Natural killer cell (primary cell): ENCODE measurements around the gene PDK2. TPM values are rescaled to one million over a fixed set of nuclear protein-coding genes. Genes with fewer than 3 reads are reported as not detected.

ENCODE experiments used
- ATAC-seq, 3 donors: fragments of 150-1000 bp in 2 of 3; fragments of 200-7000 bp in 1 of 3; cut with Tn5 transposase; 1 replicate in 1 of 3; 2 replicates in 2 of 3; pipeline ENCODE4 v1.10.0; 2021; ENCODE audit warnings: mild to moderate bottlenecking in 2 of 3, moderate library complexity in 2 of 3
- DNase-seq, 2 donors: peaks; one replicate each; pipeline versions ENCODE4 v3.0.0 to v3.0.0-alpha.2; 2013 to 2021; ENCODE audit warnings: mixed read lengths in 1 of 2
- H3K27ac ChIP-seq: one replicate; pipeline ENCODE4 v1.5.1; 2013; ENCODE audit warnings: mild to moderate bottlenecking, low read length
- H3K27me3 ChIP-seq: one replicate; pipeline ENCODE4 v1.6.1; 2013; ENCODE audit warnings: low read length; ENCODE audit not compliant: control insufficient read depth, insufficient read depth
- H3K36me3 ChIP-seq: one replicate; pipeline ENCODE4 v1.6.1; 2013; ENCODE audit warnings: low read length; ENCODE audit not compliant: control insufficient read depth, insufficient read depth
- H3K4me1 ChIP-seq: one replicate; pipeline ENCODE4 v1.6.1; 2013; ENCODE audit warnings: low read length; ENCODE audit not compliant: control insufficient read depth, insufficient read depth
- H3K4me3 ChIP-seq: one replicate; pipeline ENCODE4 v1.5.1; 2013; ENCODE audit warnings: low read length
- H3K9me3 ChIP-seq: one replicate; pipeline ENCODE4 v1.6.1; 2013; ENCODE audit warnings: low read length; ENCODE audit not compliant: control insufficient read depth, insufficient read depth
- H3K27ac Mint-ChIP-seq, 2 donors: one replicate each; pipeline ENCODE4 v1.8.0; 2022; ENCODE audit warnings: mild to moderate bottlenecking in 2 of 2, mixed read lengths in 2 of 2, moderate library complexity in 1 of 2
- H3K27me3 Mint-ChIP-seq, 2 donors: one replicate each; pipeline ENCODE4 v1.8.0; 2022; ENCODE audit warnings: low read depth in 2 of 2, mixed read lengths in 2 of 2
- H3K36me3 Mint-ChIP-seq: one replicate; pipeline ENCODE4 v1.8.0; 2022; ENCODE audit warnings: mixed read lengths
- H3K4me1 Mint-ChIP-seq, 2 donors: one replicate each; pipeline ENCODE4 v1.8.0; 2022; ENCODE audit warnings: mixed read lengths in 2 of 2
- H3K4me3 Mint-ChIP-seq: one replicate; pipeline ENCODE4 v1.8.0; 2022; ENCODE audit warnings: mild to moderate bottlenecking, moderate library complexity, mixed read lengths
- H3K9me3 Mint-ChIP-seq, 2 donors: one replicate each; pipeline ENCODE4 v1.8.0; 2022; ENCODE audit warnings: mixed read lengths in 2 of 2
- CTCF ChIP-seq: fragments of 200-600 bp; IDR thresholded peaks from one replicate; pipeline ENCODE4 v1.8.0; 2022; ENCODE audit warnings: antibody characterized with exemption
- WGBS: methylation state at CpG from one replicate; pipeline ENCODE4 v1.1.7; 2013; ENCODE audit warnings: missing lambda C conversion rate; ENCODE audit not compliant: insufficient coverage; 5-methylcytosine and 5-hydroxymethylcytosine counted together
- intact Hi-C: fragments of 100-400 bp; cut with micrococcal nuclease; formaldehyde crosslinking; loops from one replicate; pipeline ENCODE4 v1.14.2; 2022
- total RNA-seq, 4 donors: library from RNA; stranded (reverse); fragments of 120-200 nt in 1 of 4; gene quantifications; one replicate each; pipeline versions ENCODE4 v1.2.3 to v1.2.4, GENCODE V29; 2013 to 2022

The PDK2 gene
- total RNA-seq, 3 donors from 2014 or later (not counting 1 experiment from before 2014, with no cell fraction given): 23.2 to 32.9 (median 23.6) TPM

DNA sequence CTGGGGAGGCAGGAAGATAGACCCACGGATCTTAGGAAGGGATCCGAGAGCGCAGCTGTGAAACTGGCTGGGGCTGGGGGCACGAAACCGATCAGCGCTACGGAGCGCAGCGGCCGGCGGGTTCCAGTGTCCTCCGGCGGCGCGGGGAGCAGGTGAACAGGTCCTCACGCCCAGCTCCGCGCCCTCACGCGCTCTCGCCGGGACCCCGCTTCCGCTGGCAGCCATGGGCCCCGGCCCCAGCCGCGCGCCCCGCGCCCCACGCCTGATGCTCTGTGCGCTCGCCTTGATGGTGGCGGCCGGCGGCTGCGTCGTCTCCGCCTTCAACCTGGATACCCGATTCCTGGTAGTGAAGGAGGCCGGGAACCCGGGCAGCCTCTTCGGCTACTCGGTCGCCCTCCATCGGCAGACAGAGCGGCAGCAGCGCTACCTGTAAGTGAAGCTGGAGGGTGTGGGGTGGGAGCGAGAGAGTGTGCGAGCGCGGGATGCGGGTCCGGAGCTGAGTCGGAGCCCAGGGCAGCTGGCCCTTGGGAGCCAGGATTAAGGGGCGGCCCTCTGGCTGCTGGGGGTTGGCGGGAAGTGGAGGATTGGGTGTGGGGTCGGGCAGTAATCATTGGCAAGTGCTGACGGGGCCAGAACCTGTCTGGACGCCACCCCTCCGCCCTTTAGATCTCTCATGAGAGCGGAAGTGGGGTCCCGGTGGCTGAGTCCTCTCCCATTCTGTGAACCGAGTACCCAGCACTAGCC, 38.8 kb upstream of the PDK2 start:
- intact Hi-C loops: no loop called here
- no peaks in the 10 kb centered on the region for H3K9me3 Mint-ChIP-seq
- H3K4me3 Mint-ChIP-seq: peak overlapping the region; percentile 89
- no peak for TF ChIP-seq CTCF
- ATAC-seq: peak; percentile 41 to 68 (median 54)
- Histone ChIP-seq H3K27ac (no peak overlapping the region), H3K4me1 (peaks cover 25% of the 10 kb centered on the region), H3K27me3 (peaks cover 3% of the 10 kb centered on the region), H3K36me3 (no peaks in the 10 kb centered on the region), H3K9me3 (no peaks in the 10 kb centered on the region), H3K4me3 (peak overlapping the region; percentile 42)
- under 1% methylated on average over 64 of the region's 64 CpGs for WGBS
- H3K4me1 Mint-ChIP-seq: peaks cover 10 to 25% of the 10 kb centered on the region in 2 donors
- H3K27me3 Mint-ChIP-seq: peaks cover 28 to 32% of the 10 kb centered on the region in 2 donors
- no peaks in the 10 kb centered on the region for H3K36me3 Mint-ChIP-seq
- no peak overlapping the region for H3K27ac Mint-ChIP-seq
- peak in 1 of 2 donors; percentile 73 for DNase-seq

DNA sequence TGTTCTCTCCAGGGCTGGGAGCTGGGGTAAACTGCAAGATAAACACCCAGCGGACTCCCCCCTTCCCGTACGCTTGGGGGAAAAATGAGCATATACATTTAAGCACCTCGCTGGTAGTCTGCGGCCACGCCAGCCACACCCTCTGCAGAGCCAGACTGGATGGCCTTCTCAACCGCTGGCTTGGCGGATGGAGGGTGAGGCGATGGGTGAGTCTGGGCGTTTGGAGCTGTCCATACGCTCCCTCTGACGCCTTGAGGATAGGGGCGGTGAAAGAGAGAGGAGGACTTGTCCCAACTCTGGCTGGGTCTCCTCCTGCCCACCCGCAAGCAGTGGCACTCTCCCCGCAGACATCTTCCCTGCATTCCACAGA, 38.2 kb upstream of the PDK2 start:
- H3K9me3 ChIP-seq: no peaks in the 10 kb centered on the region
- H3K4me1 ChIP-seq: peaks cover 25% of the 10 kb centered on the region
- no peaks in the 10 kb centered on the region for H3K36me3 ChIP-seq
- H3K4me3 ChIP-seq: peak overlapping the region; percentile 42
- no peak overlapping the region for H3K27ac ChIP-seq
- Mint-ChIP-seq H3K9me3 (no peaks in the 10 kb centered on the region), H3K27me3 (peaks cover 28 to 32% of the 10 kb centered on the region in 2 donors), H3K4me3 (peak overlapping the region; percentile 89), H3K27ac (no peak overlapping the region), H3K4me1 (peaks cover 10 to 25% of the 10 kb centered on the region in 2 donors), H3K36me3 (no peaks in the 10 kb centered on the region)
- intact Hi-C loops: no loop called here
- WGBS: 41% methylated on average over 14 of the region's 15 CpGs
- no peak for ATAC-seq
- peaks cover 3% of the 10 kb centered on the region for H3K27me3 ChIP-seq
- TF ChIP-seq CTCF: no peak
- DNase-seq: no peak

DNA sequence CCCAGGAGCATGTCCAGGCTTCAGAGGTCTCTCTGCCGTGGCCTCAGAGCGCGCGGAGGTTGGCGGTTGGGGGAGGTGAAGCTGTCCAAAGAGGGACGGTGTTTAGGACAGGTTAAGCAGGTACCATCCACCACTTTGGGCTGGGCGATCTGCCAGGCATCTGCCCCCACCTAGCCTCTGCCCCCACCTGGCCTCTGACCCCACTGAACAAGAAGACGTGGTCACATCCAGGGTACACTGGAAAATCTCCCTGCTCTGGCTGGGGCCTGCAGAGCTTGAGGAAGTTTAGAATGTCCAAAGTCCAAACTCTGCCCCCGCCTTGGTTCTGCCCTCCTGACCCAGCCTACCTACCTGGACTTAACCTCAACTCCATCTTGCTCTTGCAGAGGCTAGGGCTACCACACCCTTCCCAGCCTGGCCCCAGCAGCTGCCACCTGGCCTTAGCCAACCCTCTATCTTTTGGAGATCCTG, 37.6 kb upstream of the PDK2 start:
- ATAC-seq (no peak), DNase-seq (no peak)
- Histone ChIP-seq H3K27ac (no peak overlapping the region), H3K9me3 (no peaks in the 10 kb centered on the region), H3K4me3 (no peak overlapping the region), H3K4me1 (peaks cover 25% of the 10 kb centered on the region), H3K36me3 (no peaks in the 10 kb centered on the region), H3K27me3 (peaks cover 3% of the 10 kb centered on the region)
- H3K27me3 Mint-ChIP-seq: peaks cover 28 to 32% of the 10 kb centered on the region in 2 donors
- intact Hi-C loops: no loop called here
- no peaks in the 10 kb centered on the region for H3K36me3 Mint-ChIP-seq
- peaks cover 10 to 25% of the 10 kb centered on the region in 2 donors for H3K4me1 Mint-ChIP-seq
- H3K4me3 Mint-ChIP-seq: peak overlapping the region; percentile 83
- WGBS: 92% methylated on average over 9 of the region's 9 CpGs
- no peaks in the 10 kb centered on the region for H3K9me3 Mint-ChIP-seq
- H3K27ac Mint-ChIP-seq: no peak overlapping the region
- no peak for TF ChIP-seq CTCF
